ENCODE data around the gene IMMP2L. TPM values are rescaled to one million over a fixed set of nuclear protein-coding genes. Genes with fewer than 3 reads are reported as not detected.

The IMMP2L gene
- total RNA-seq, 4 donors from 2014 or later, result 23.8 to 30.0 (median 27.7) TPM

DNA sequence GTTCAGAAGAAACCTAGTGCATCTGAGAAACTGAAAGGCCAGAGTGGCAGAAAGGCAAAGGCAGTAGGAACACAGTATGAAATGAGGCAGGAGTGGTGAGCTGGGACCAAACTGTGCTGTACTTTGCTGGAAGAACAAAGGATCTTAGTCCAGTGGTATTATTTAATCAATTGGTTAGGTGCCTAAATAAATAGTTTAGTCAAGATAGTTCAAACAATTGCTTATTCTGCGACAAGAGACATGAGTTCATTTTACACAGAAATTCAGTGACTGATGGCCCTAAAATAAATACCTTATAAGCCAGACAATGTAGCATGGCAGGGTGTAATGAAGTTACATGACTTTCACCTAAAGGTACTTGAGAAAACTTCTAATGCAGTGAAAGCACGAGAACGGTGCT, 653.2 kb downstream of the IMMP2L start:
- intact Hi-C loops (cut with DNase I), result no loop called here
- Histone ChIP-seq H3K4me1 (no peaks in the 10 kb centered on the region), H3K4me3 (replicated peaks in 1 of 3) (no peak overlapping the region), H3K9me3 (no peaks in the 10 kb centered on the region), H3K27ac (no peak overlapping the region), H3K36me3 (no peaks in the 10 kb centered on the region), H3K27me3 (no peaks in the 10 kb centered on the region)
- TF ChIP-seq CTCF (IDR thresholded peaks at IDR 0.05), result no peak
- no peak for TF ChIP-seq POLR2A (IDR thresholded peaks at IDR 0.05)
- no peak for DNase-seq
- WGBS, 2 donors, result 51% methylated on average over 3 of the region's 3 CpGs

DNA sequence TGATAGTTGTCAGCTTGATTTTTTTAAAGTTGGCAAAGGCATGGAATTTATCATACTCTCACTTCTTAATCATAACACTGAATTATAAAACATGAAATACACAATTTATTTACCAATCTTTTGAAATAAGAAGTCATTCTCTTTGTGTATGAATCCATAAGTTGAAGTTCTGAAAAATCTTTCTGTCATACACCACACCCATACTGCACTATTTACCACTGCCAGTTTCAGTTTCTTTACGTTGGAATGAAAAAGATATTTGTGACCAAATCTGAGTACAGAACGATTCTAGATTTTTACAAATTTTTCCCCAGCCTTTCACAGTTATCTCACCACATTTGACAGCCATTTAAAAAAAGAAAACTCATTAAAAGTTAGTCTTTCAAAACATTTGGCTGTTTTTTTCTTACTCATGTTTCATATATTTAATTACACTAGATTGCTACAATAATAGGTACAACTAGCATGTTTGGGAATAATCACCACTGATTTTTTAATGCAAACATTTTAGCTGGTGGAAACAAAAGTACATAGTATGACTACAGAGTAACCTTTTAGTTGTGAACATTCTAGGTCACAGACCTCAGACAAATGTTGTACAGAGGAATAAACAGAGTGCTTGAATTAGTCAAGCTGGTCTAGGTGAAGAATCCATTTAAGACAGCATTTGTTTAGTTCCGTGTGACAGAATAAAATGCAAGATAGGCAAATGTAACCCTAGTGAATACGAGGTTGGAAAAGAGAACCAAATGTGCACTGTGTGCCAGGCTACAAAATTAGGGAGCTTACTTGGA, 656.3 kb downstream of the IMMP2L start:
- TF ChIP-seq POLR2A (IDR thresholded peaks at IDR 0.05), result no peak
- Histone ChIP-seq H3K27ac (no peak overlapping the region), H3K4me1 (no peaks in the 10 kb centered on the region), H3K36me3 (no peaks in the 10 kb centered on the region), H3K27me3 (no peaks in the 10 kb centered on the region), H3K9me3 (no peaks in the 10 kb centered on the region), H3K4me3 (replicated peaks in 1 of 3) (no peak overlapping the region)
- intact Hi-C loops (cut with DNase I), result no loop called here
- DNase-seq, result no peak
- 92 to 93% methylated on average over 4 of the region's 4 CpGs for WGBS, 2 donors

DNA sequence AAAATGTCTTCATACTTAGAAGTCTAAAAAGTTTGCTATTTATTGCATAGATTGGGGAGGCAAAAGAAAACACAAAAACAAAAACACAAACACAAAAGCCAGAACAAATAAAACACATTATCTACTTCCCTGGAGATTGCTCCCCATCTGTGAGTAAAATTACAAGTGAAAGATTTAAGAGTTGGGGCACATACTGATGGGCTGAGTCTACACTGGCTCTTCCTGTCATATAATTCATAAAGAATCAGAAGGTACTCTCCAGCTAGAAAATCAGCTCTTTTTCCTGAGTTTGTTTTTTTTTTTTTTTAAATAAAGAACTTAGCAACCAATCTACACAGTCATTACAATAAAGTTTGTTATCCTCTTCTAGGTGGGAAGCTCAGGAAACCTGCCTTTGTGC, 663.8 kb downstream of the IMMP2L start:
- Histone ChIP-seq H3K36me3 (no peaks in the 10 kb centered on the region), H3K27me3 (no peaks in the 10 kb centered on the region), H3K9me3 (no peaks in the 10 kb centered on the region), H3K4me3 (replicated peaks in 1 of 3) (no peak overlapping the region), H3K27ac (no peak overlapping the region), H3K4me1 (no peaks in the 10 kb centered on the region)
- DNase-seq, result no peak
- intact Hi-C loops (cut with DNase I), result no loop called here
- TF ChIP-seq CTCF (IDR thresholded peaks at IDR 0.05) (no peak), POLR2A (IDR thresholded peaks at IDR 0.05) (no peak)

DNA sequence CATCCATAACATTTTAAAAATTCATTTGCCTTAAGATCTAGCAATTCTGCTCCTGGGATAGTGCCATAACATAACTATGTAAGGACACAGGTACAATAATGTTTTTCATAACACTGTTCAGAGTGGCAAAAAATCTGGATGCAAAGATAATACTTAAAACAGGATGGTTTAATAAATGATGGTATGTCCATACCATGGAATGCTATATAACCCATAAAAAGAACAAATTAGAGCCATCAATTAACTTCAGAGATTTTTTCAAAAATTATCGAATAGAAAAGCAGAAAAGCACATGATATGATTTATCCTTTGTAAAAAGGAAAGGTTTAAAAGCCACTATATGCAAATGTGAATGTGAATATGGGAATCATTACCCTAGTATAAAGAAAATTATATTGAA, 664.8 kb downstream of the IMMP2L start:
- no peaks in the 10 kb centered on the region for H3K27me3 ChIP-seq
- no peak overlapping the region for H3K4me3 ChIP-seq (replicated peaks in 1 of 3)
- H3K9me3 ChIP-seq, result no peaks in the 10 kb centered on the region
- TF ChIP-seq POLR2A (IDR thresholded peaks at IDR 0.05) (no peak), CTCF (IDR thresholded peaks at IDR 0.05) (no peak)
- no peaks in the 10 kb centered on the region for H3K36me3 ChIP-seq
- H3K4me1 ChIP-seq, result no peaks in the 10 kb centered on the region
- intact Hi-C loops (cut with DNase I), result no loop called here
- no peak for DNase-seq
- 92 to 95% methylated on average over 1 of the region's 1 CpG for WGBS, 2 donors
- no peak overlapping the region for H3K27ac ChIP-seq

DNA sequence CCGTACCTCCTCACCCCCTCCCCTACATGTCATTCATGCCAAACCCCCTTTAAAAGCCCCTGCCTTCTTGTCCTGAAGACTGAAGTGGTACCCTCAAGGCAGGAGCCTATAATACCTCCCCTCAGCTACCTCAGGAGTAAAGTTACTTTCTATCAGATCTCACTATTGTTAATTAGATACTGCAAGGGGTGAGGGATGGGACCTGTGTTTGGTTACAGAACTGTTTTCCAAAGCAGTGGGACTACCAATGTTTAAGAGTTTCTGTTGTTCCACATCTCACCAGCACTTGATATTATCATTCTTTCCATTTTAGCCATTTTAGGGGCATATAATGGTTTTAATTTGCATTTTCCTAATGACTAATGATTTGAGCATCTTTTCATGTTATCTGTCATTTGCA, 668.2 kb downstream of the IMMP2L start:
- Histone ChIP-seq H3K4me1 (no peaks in the 10 kb centered on the region), H3K27ac (no peak overlapping the region), H3K36me3 (no peaks in the 10 kb centered on the region), H3K4me3 (replicated peaks in 1 of 3) (no peak overlapping the region), H3K27me3 (no peaks in the 10 kb centered on the region), H3K9me3 (no peaks in the 10 kb centered on the region)
- 94 to 100% methylated on average over 1 of the region's 1 CpG for WGBS, 2 donors
- TF ChIP-seq CTCF (IDR thresholded peaks at IDR 0.05) (no peak), POLR2A (IDR thresholded peaks at IDR 0.05) (no peak)
- no peak for DNase-seq
- intact Hi-C loops (cut with DNase I), result no loop called here

All from thyroid gland (tissue), 4 donors.